Sciatic nerve (tissue), 2 donors: Measurements from ENCODE around the gene SAG. TPM values are rescaled to one million over a fixed set of nuclear protein-coding genes. Genes with fewer than 3 reads are reported as not detected.
A peak's percentile ranks its signal among the peaks of the same experiment; 100 is the strongest.

Experiments used
- ATAC-seq: fragments of 200-7000 bp; cut with Tn5 transposase; one replicate; pipeline ENCODE4 v1.9.1; 2020; ENCODE audit warnings: mild to moderate bottlenecking, moderate library complexity
- DNase-seq: peaks from one replicate; pipeline ENCODE4 v3.0.0-alpha.2; 2020; ENCODE audit warnings: low spot score
- intact Hi-C: fragments of 100-400 bp; cut with DNase I; formaldehyde crosslinking; loops from one replicate; pipeline ENCODE4 v1.14.2; 2022
- total RNA-seq: library from RNA; stranded (reverse); fragmentation: NEBNext Ultra II Directional; extraction: Animal tissue kit (Norgen Biotek cat#: 25700); gene quantifications from one replicate; pipeline ENCODE4 v1.2.1, GENCODE V29; 2021
- donor health status: DM: no; HTN: no; CAD: no.
- donor health status: DM: no; HTN: no; CAD: no.

The SAG gene
- total RNA-seq: not detected

DNA sequence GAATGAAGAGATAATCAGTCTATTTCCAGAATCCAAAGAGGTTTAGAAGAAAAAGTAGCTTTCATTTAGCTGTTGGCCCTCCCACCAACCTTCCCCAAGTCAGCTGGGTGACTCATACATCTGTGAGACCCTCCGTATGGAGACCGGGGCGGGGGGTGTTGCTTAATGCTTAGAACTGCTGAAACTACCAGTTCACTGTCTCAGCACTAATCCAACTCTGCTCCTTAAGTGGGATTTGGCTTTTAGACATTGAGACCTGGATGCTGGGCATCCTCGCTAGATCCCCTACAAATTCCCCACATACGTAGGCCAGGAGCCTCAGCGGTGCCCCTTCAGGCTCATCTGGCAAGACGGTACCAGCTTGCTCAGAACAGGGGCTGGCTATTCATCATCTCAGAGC, at the start of gene SAG:
Gene SAG (plus strand): TSS at position 252 of the 400 bp plus-strand sequence. CDS start 1,374 bp downstream, outside the sequence.
- ATAC-seq: no peak

GRCh38 chr2:233258211-233258610, 49.4 kb upstream of the SAG start:
- intact Hi-C loops: no loop called here

More for the DNA sequence above, at the start of gene SAG:
- no peak for DNase-seq
- intact Hi-C loops: no loop called here

DNA sequence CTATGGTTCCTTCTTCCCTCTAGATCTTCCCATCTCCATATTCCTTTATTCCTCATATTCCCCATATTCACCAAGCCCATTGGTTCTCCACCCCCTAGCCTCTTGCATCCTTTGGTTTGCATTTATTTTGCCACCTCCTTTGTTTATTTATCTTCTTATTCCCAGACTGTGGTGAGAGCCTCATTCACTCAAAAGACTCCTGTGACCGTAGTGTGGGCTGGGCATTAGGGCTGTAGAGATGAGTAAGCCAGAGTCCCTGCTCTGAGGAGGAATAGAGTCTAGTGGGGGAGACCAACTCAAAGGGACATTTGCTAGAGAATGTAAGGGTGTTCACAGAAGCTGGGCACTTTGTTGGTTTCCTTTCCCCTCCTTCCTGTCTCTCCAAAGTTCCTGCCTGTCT, 47.9 kb upstream of the SAG start:
- ATAC-seq: no peak
- no peak for DNase-seq
- intact Hi-C loops: no loop called here

More at GRCh38 chr2:233258211-233258610, 49.4 kb upstream of the SAG start:
- DNase-seq (no peak), ATAC-seq (no peak)

DNA sequence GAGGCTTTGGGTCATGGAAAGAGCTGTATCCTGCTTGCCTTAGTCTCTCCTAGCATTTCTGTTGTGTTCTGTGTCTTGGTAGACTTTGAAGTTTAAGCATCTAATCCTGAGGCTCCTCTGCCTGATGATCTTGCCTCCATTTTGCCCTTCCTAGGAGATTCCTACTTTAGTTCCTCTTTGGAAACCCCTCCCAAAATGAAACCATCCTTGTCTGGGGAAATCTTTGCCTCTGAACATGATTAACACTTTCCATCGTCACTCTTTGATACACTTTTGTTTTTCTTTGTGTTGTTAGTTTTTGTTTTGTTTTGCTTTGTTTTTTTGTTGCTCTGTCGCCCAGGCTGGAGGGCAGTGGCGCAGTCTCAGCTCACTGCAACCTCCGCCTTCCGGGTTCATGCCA, 47.0 kb upstream of the SAG start:
- DNase-seq: no peak
- intact Hi-C loops: no loop called here
- ATAC-seq: no peak

GRCh38 chr2:233261819-233262555, 45.6 kb upstream of the SAG start:
- ATAC-seq (no peak), DNase-seq (no peak)
- intact Hi-C loops: no loop called here

DNA sequence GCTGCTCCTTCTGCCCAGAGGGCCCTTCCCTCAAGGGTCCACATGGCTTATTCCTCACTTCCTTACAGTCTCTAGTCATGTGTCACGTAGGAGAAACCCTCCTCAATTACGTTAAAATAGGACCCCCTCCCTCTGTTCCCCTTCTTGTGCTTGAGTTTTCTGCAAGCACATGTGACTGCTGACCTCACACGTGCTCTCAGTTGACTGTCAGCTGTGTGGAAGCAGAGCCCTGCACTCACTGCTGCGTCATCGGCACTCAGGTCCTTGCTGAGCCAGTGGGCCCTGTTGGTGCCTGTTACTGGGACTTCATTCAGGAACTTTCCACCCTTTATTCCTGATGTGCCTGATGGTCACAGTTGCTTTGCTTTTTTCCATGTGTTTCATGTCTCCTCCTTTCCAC, 45.1 kb upstream of the SAG start:
- no peak for DNase-seq
- no peak for ATAC-seq
- intact Hi-C loops: no loop called here

- ATAC-seq (no peak), DNase-seq (no peak)
- intact Hi-C loops: no loop called here
Observed at GRCh38 chr2:233263045-233263570, 44.5 kb upstream of the SAG start.

- no peak for ATAC-seq
- intact Hi-C loops: no loop called here
- DNase-seq: no peak
Observed at GRCh38 chr2:233264667-233265066, 42.9 kb upstream of the SAG start.

DNA sequence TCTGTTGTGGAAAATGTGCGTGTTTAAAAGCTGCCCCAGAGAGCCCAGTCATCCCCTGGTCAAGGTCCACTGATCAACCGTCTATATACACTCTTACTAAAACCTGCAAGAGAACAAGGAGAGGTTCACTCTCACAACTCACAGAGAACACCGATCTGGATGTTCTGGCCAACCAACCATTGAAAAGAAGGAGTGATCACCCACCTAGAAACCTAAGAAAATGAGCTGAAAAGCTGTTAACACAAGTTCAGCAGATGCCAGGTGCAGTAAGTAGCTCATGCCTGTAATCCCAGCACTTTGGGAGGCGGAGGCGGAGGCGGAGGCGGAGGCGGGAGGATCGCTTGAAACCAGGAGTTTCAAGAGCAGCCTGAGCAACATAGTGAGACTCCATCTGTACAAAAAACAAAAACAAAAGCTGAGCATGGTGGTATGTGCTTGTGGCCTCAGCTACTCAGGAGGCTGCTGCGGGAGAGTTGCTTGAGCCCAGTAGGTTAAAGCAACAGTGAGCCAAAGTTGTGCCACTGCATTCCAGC, 41.7 kb upstream of the SAG start:
- ATAC-seq (no peak), DNase-seq (no peak)
- intact Hi-C loops: no loop called here

GRCh38 chr2:233266481-233266880, 41.1 kb upstream of the SAG start:
- ATAC-seq (no peak), DNase-seq (no peak)
- intact Hi-C loops: no loop called here

- intact Hi-C loops: no loop called here
- ATAC-seq (peak; percentile 50), DNase-seq (no peak)
Observed at GRCh38 chr2:233267516-233268245, 39.9 kb upstream of the SAG start.

DNA sequence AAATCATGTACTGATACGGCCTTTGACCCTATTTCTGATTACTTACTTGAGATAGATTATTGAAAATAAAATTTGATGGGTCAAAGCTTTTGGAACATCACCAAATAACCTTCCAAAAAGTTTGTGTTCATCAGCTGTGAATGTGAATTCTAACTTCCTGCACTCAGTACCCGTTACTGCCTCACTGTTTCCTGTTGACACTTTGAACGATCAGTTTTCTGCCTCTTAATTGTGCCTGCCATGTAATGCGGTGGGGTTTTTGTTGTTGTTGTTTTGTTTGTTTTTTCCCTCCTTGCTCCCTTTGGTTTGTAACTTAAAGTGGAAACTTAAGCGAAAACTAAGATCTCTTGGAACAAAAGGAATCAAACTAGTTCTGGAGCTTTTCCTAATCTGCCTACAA, 37.2 kb upstream of the SAG start:
- intact Hi-C loops: no loop called here
- DNase-seq (no peak), ATAC-seq (no peak)

- no peak for ATAC-seq
- intact Hi-C loops: no loop called here
- DNase-seq: no peak
Observed at GRCh38 chr2:233270951-233271350, 36.7 kb upstream of the SAG start.

- ATAC-seq (no peak), DNase-seq (no peak)
- intact Hi-C loops: no loop called here
Observed at GRCh38 chr2:233271693-233272092, 35.9 kb upstream of the SAG start.

GRCh38 chr2:233273120-233273519, 34.5 kb upstream of the SAG start:
- intact Hi-C loops: no loop called here
- no peak for DNase-seq
- no peak for ATAC-seq

GRCh38 chr2:233275223-233275622, 32.4 kb upstream of the SAG start:
- intact Hi-C loops: no loop called here
- ATAC-seq: no peak
- DNase-seq: no peak

DNA sequence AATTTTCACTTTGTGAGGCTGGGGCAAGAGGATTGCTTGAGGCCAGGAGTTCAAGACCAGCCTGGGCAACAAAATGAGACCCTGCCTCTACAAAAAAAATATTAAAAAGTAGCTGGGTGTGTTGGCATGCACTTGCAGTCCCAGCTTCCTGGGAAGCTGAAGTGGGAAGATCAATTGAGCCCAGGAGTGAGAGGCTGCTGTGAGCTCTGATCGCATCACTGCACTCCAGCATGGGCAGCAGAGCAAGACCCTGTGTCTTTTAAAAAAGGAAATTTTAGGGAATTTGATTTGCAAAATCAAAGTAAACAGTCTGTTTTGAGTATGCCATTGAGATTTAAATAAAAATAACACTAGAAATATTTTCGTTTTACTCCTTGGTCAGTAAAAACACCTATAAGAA, 28.7 kb upstream of the SAG start:
- no peak for DNase-seq
- intact Hi-C loops: no loop called here
- ATAC-seq: no peak

DNA sequence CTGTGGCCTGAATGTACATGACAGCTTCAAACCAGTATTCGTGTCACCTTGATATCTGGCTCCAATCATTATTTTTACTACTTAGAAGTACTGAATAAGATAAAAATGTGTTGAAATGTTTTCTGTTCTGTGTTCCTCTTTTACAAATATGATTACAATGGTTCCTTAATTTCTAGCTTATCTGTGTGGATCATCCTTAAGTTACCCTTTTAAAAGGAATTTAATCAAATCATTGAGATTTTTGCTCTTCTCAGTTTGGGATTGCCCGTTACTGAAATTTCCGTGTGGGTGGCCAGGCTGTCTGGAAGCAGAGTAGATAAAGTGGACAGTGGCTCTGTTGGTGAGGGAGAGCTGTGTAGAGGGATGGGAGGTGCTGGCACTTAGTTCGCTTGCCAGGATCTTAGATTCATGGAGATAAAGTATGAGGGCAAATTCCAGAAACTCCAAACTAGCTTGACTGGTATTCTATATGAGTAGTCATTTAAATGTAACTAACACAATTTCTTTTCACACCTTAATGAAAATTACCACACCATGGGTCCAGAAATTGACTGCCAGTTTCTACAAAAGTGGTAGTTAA, 27.4 kb upstream of the SAG start:
- intact Hi-C loops: no loop called here
- ATAC-seq: no peak

DNA sequence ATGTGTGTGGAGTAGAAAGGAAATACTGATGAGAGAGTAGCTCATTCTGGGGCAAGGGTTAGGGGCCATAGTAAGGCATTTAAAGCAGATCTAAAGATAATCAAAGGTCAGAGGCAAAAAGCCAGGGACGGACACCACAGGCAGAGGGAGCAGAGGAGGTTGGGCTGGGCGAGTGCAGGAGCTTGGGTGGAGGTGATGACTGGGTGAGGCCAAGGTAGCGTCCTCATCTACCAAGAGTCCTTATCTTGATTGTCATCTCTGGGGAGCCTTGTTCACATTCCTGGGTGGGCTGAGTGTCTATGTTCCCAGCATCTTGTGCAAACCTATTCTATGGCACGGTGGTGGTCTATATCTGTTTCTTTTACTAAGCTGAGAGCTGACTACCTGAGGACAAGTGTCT, 26.1 kb upstream of the SAG start:
- intact Hi-C loops: no loop called here
- no peak for ATAC-seq
- no peak for DNase-seq

More for the DNA sequence above, 27.4 kb upstream of the SAG start:
- DNase-seq: no peak
